HG02763 (cell line): Measurements from ENCODE around the gene EBLN2.

Experiments used
- ATAC-seq: cut with Tn5 transposase; IDR thresholded peaks from one replicate; pipeline ENCODE4 v1.9.1; 2021; ENCODE audit warnings: mild to moderate bottlenecking, moderate library complexity; ENCODE audit not compliant: unreplicated experiment

The EBLN2 gene

GRCh38 chr3:73061416-73061815 is at the start of gene EBLN2:
EBLN2 (plus strand) TSS chr3:73061659; CDS start chr3:73062082, 423 bp downstream.
- ATAC-seq: no peak

GRCh38 chr3:73018298-73018697 is 43.2 kb upstream of the EBLN2 start:
- ATAC-seq: no peak

GRCh38 chr3:73018790-73019441 is 42.5 kb upstream of the EBLN2 start:
- no peak for ATAC-seq

GRCh38 chr3:73021301-73021835 is 40.1 kb upstream of the EBLN2 start:
- no peak for ATAC-seq

- ATAC-seq: no peak
Measured at GRCh38 chr3:73024836-73025235, 36.6 kb upstream of the EBLN2 start.

- no peak for ATAC-seq
Measured at GRCh38 chr3:73026111-73026759, 35.2 kb upstream of the EBLN2 start.

- no peak for ATAC-seq
Measured at GRCh38 chr3:73026760-73027113, 34.7 kb upstream of the EBLN2 start.

GRCh38 chr3:73028803-73029202 is 32.7 kb upstream of the EBLN2 start:
- no peak for ATAC-seq

GRCh38 chr3:73029321-73029796 is 32.1 kb upstream of the EBLN2 start:
- ATAC-seq: no peak

- ATAC-seq: no peak
Measured at GRCh38 chr3:73030073-73030597, 31.3 kb upstream of the EBLN2 start.

- no peak for ATAC-seq
Measured at GRCh38 chr3:73031573-73032103, 29.8 kb upstream of the EBLN2 start.

- ATAC-seq: no peak
Measured at GRCh38 chr3:73036694-73037591, 24.5 kb upstream of the EBLN2 start.

GRCh38 chr3:73041537-73041936 is 19.9 kb upstream of the EBLN2 start:
- no peak for ATAC-seq

- ATAC-seq: no peak
Measured at GRCh38 chr3:73043414-73043813, 18.0 kb upstream of the EBLN2 start.

GRCh38 chr3:73045391-73045790 is 16.1 kb upstream of the EBLN2 start:
- ATAC-seq: no peak

- no peak for ATAC-seq
Measured at GRCh38 chr3:73046195-73046594, 15.3 kb upstream of the EBLN2 start.

GRCh38 chr3:73049319-73049718 is 12.1 kb upstream of the EBLN2 start:
- no peak for ATAC-seq

- no peak for ATAC-seq
Measured at GRCh38 chr3:73052857-73053256, 8.6 kb upstream of the EBLN2 start.

- no peak for ATAC-seq
Measured at GRCh38 chr3:73055583-73055982, 5.9 kb upstream of the EBLN2 start.

GRCh38 chr3:73056014-73056844 is 5.2 kb upstream of the EBLN2 start:
- no peak for ATAC-seq
